ENCODE measurements around the gene MLLT6. TPM values are rescaled to one million over a fixed set of nuclear protein-coding genes. Genes with fewer than 3 reads are reported as not detected.

MLLT6 gene
- total and polyA plus RNA-seq, 2 of the 13 experiments (the other 11 are each of a cell fraction or from before 2014, with no cell fraction given) = 50.7 to 69.5 TPM

- TF ChIP-seq NONO (IDR thresholded peaks at IDR 0.05) (no peak), NONO (CRISPR knock-in tag; conservative IDR thresholded peaks at IDR 0.05) (peak; percentile 79; the same call in 1 of the 2 replicates), SIN3A (IDR thresholded peaks at IDR 0.05; ENCODE audit: borderline replicate concordance, low read depth, low read length) (peak; percentile 44; the same call in 1 of the 2 replicates), ZNF331 (CRISPR knock-in tag; IDR thresholded peaks at IDR 0.05) (peak; percentile 72), MIER3 (CRISPR knock-in tag; IDR thresholded peaks at IDR 0.05; ENCODE audit: borderline replicate concordance) (peak; percentile 77; the same call in 1 of the 2 replicates), ZNF484 (CRISPR knock-in tag; IDR thresholded peaks at IDR 0.05; ENCODE audit: borderline replicate concordance, low read depth) (0 out of 2 replicates have a peak, but pooled peaks have one; percentile 28), ZNF34 (CRISPR knock-in tag; IDR thresholded peaks at IDR 0.05; ENCODE audit: borderline replicate concordance) (no peak), NFE2L1 (CRISPR knock-in tag; IDR thresholded peaks at IDR 0.05; ENCODE audit: borderline replicate concordance) (no peak), REL (CRISPR knock-in tag; conservative IDR thresholded peaks at IDR 0.05) (no peak), ZKSCAN8 (CRISPR knock-in tag; IDR thresholded peaks at IDR 0.05; ENCODE audit: borderline replicate concordance) (peak; percentile 82), ZNF546 (CRISPR knock-in tag; conservative IDR thresholded peaks at IDR 0.05) (peak; percentile 57; the same call in 1 of the 2 replicates), NFATC3 (CRISPR knock-in tag; IDR thresholded peaks at IDR 0.05) (no peak), MBNL3 (CRISPR knock-in tag; conservative IDR thresholded peaks at IDR 0.05) (no peak), ZNF335 (CRISPR knock-in tag; IDR thresholded peaks at IDR 0.05) (no peak), CAMTA2 (CRISPR knock-in tag; IDR thresholded peaks at IDR 0.05; ENCODE audit: borderline replicate concordance) (no peak; the same call in 1 of the 2 replicates), NRL (CRISPR knock-in tag; IDR thresholded peaks at IDR 0.05; ENCODE audit: borderline replicate concordance) (peak; percentile 58; the same call in 1 of the 2 replicates), ZNF251 (CRISPR knock-in tag; IDR thresholded peaks at IDR 0.05) (no peak), RFX5 (IDR thresholded peaks at IDR 0.05; ENCODE audit: low read depth, low read length) (no peak), AFF4 (CRISPR knock-in tag; IDR thresholded peaks at IDR 0.05) (0 out of 2 replicates have a peak, but pooled peaks have one; percentile 46), ZNF263 (CRISPR knock-in tag; IDR thresholded peaks at IDR 0.05) (peak; percentile 82; the same call in 1 of the 2 replicates), FOXA3 (CRISPR knock-in tag; IDR thresholded peaks at IDR 0.05) (peak; percentile 76; the same call in 1 of the 2 replicates), XRCC5 (optimal IDR thresholded peaks at IDR 0.05; ENCODE audit: low read length) (peak; percentile 69), GATAD1 (CRISPR knock-in tag; IDR thresholded peaks at IDR 0.05) (peak; percentile 45; the same call in 1 of the 2 replicates), MATR3 (CRISPR knock-in tag; IDR thresholded peaks at IDR 0.05) (no peak), CEBPG (CRISPR knock-in tag; IDR thresholded peaks at IDR 0.05) (peak; percentile 71), IKZF5 (CRISPR knock-in tag; IDR thresholded peaks at IDR 0.05) (peak; percentile 95), ZNF614 (CRISPR knock-in tag; IDR thresholded peaks at IDR 0.05; ENCODE audit: borderline replicate concordance) (peak; percentile 88; the same call in 1 of the 2 replicates)
These were observed 47.9 kb upstream of the MLLT6 start (continued) for GRCh38 chr17:38656959-38657823.

Data from HepG2 (cell line).